GM12865 (cell line): ENCODE data around the gene MAEA.
"Not testable (repeated sequence)": the region's sequence is repeated elsewhere in the genome, so short reads cannot be mapped to it uniquely, and the experiment has no call there.

Source experiments
- DNase-seq: peaks from one replicate; pipeline ENCODE4 v3.0.0; 2010; ENCODE audit warnings: low read depth
- H3K4me3 ChIP-seq: 2 replicates; pipeline ENCODE4 v1.5.1; 2011; ENCODE audit warnings: mild to moderate bottlenecking, low read depth, low read length, control low read depth
- CTCF ChIP-seq: IDR thresholded peaks from 2 replicates; pipeline ENCODE4 v1.5.1; 2011; ENCODE audit warnings: low read length, control low read depth, low read depth, inconsistent platforms; ENCODE audit not compliant: insufficient read depth; ENCODE audit errors: missing control alignments

MAEA gene

GRCh38 chr4:1328267-1329155, 38.8 kb downstream of the MAEA start:
- no peak overlapping the region for H3K4me3 ChIP-seq
- no peak for TF ChIP-seq CTCF
- DNase-seq, result no peak

- no peak for DNase-seq
- H3K4me3 ChIP-seq, result no peak overlapping the region
- TF ChIP-seq CTCF, result no peak
Observed at GRCh38 chr4:1329408-1330371, 40.0 kb downstream of the MAEA start.

GRCh38 chr4:1330761-1331590, 41.3 kb downstream of the MAEA start:
- DNase-seq, result no peak
- H3K4me3 ChIP-seq, result no peak overlapping the region
- no peak for TF ChIP-seq CTCF

GRCh38 chr4:1331591-1332353, 42.1 kb downstream of the MAEA start:
- no peak for TF ChIP-seq CTCF
- no peak for DNase-seq
- H3K4me3 ChIP-seq, result no peak overlapping the region

GRCh38 chr4:1332686-1333085, 43.0 kb downstream of the MAEA start:
- H3K4me3 ChIP-seq, result no peak overlapping the region
- DNase-seq, result no peak
- no peak for TF ChIP-seq CTCF

GRCh38 chr4:1333256-1333655, 43.6 kb downstream of the MAEA start:
- no peak for DNase-seq
- no peak for TF ChIP-seq CTCF
- H3K4me3 ChIP-seq, result no peak overlapping the region

- not testable (repeated sequence) for H3K4me3 ChIP-seq, DNase-seq
Observed at GRCh38 chr4:1333851-1334578, 44.3 kb downstream of the MAEA start.
